Stimulated activated CD8-positive, alpha-beta memory T cell treated with anti-CD3 and anti-CD28 coated beads, Interleukin-15, amount 100 ng/mL, for 24 hours (primary cell): ENCODE measurements around the gene STAB2.
"Not testable (repeated sequence)": the region's sequence is repeated elsewhere in the genome, so short reads cannot be mapped to it uniquely, and the experiment has no call there.

ENCODE experiments used
- DNase-seq: peaks from one replicate; pipeline ENCODE4 v3.0.0-alpha.2; 2020; ENCODE audit warnings: low read depth

Gene STAB2

GRCh38 chr12:103809154-103809553 is 222.1 kb downstream of the STAB2 start:
- no peak for DNase-seq

- DNase-seq, result not testable (repeated sequence)
These were observed 222.6 kb downstream of the STAB2 start for GRCh38 chr12:103809639-103810038.

- DNase-seq, result no peak
These were observed 223.0 kb downstream of the STAB2 start for GRCh38 chr12:103810111-103810510.

GRCh38 chr12:103811791-103812190 is 224.7 kb downstream of the STAB2 start:
- no peak for DNase-seq

GRCh38 chr12:103812789-103813188 is 225.7 kb downstream of the STAB2 start:
- DNase-seq, result no peak

- no peak for DNase-seq
These were observed 226.4 kb downstream of the STAB2 start for GRCh38 chr12:103813426-103813825.

GRCh38 chr12:103813949-103814348 is 226.9 kb downstream of the STAB2 start:
- DNase-seq, result no peak

GRCh38 chr12:103814436-103814835 is 227.4 kb downstream of the STAB2 start:
- no peak for DNase-seq
